ENCODE measurements around the gene CIBAR2. TPM values are rescaled to one million over a fixed set of nuclear protein-coding genes. Genes with fewer than 3 reads are reported as not detected.

Gene CIBAR2
- total RNA-seq, 1 donor from 2014 or later: not detected

- Mint-ChIP-seq H3K4me1 (peaks cover 33% of the 10 kb centered on the region), H3K36me3 (ENCODE audit: low read depth) (no peaks in the 10 kb centered on the region), H3K9me3 (no peaks in the 10 kb centered on the region), H3K27ac (ENCODE audit: unreplicated experiment) (no peak overlapping the region), H3K4me3 (no peak overlapping the region), H3K27me3 (ENCODE audit: low read depth) (peaks cover 3% of the 10 kb centered on the region)
- TF ChIP-seq CTCF (conservative IDR thresholded peaks at IDR 0.05): no peak
- no peak for DNase-seq (ENCODE audit: low read depth, low spot score)
These were observed 22.5 kb upstream of the CIBAR2 start for GRCh38 chr16:85134789-85135142.

- Mint-ChIP-seq H3K27ac (ENCODE audit: unreplicated experiment) (no peak overlapping the region), H3K36me3 (ENCODE audit: low read depth) (no peaks in the 10 kb centered on the region), H3K4me3 (no peak overlapping the region), H3K27me3 (ENCODE audit: low read depth) (peaks cover 3% of the 10 kb centered on the region), H3K4me1 (peaks cover 33% of the 10 kb centered on the region), H3K9me3 (no peaks in the 10 kb centered on the region)
- no peak for DNase-seq (ENCODE audit: low read depth, low spot score)
- no peak for TF ChIP-seq CTCF (conservative IDR thresholded peaks at IDR 0.05)
These were observed 22.0 kb upstream of the CIBAR2 start for GRCh38 chr16:85134076-85134788.

GRCh38 chr16:85133290-85133599 is 21.0 kb upstream of the CIBAR2 start:
- H3K27me3 Mint-ChIP-seq (ENCODE audit: low read depth): peaks cover 6% of the 10 kb centered on the region
- peaks cover 33% of the 10 kb centered on the region for H3K4me1 Mint-ChIP-seq
- no peaks in the 10 kb centered on the region for H3K36me3 Mint-ChIP-seq (ENCODE audit: low read depth)
- no peak overlapping the region for H3K27ac Mint-ChIP-seq (ENCODE audit: unreplicated experiment)
- H3K9me3 Mint-ChIP-seq: no peaks in the 10 kb centered on the region
- TF ChIP-seq CTCF (conservative IDR thresholded peaks at IDR 0.05): no peak
- DNase-seq (ENCODE audit: low read depth, low spot score): no peak
- H3K4me3 Mint-ChIP-seq: no peak overlapping the region

- Mint-ChIP-seq H3K4me1 (peaks cover 28% of the 10 kb centered on the region), H3K36me3 (ENCODE audit: low read depth) (no peaks in the 10 kb centered on the region), H3K9me3 (no peaks in the 10 kb centered on the region), H3K27me3 (ENCODE audit: low read depth) (peaks cover 6% of the 10 kb centered on the region), H3K4me3 (no peak overlapping the region), H3K27ac (ENCODE audit: unreplicated experiment) (no peak overlapping the region)
- TF ChIP-seq CTCF (conservative IDR thresholded peaks at IDR 0.05): no peak
- DNase-seq (ENCODE audit: low read depth, low spot score): no peak
These were observed 20.4 kb upstream of the CIBAR2 start for GRCh38 chr16:85132456-85133289.

- no peak for TF ChIP-seq CTCF (conservative IDR thresholded peaks at IDR 0.05)
- peaks cover 6% of the 10 kb centered on the region for H3K27me3 Mint-ChIP-seq (ENCODE audit: low read depth)
- H3K9me3 Mint-ChIP-seq: no peaks in the 10 kb centered on the region
- H3K4me1 Mint-ChIP-seq: peaks cover 32% of the 10 kb centered on the region
- H3K4me3 Mint-ChIP-seq: no peak overlapping the region
- peak overlapping the region; percentile 50 for H3K27ac Mint-ChIP-seq (ENCODE audit: unreplicated experiment)
- DNase-seq (ENCODE audit: low read depth, low spot score): no peak
- H3K36me3 Mint-ChIP-seq (ENCODE audit: low read depth): no peaks in the 10 kb centered on the region
These were observed 18.4 kb upstream of the CIBAR2 start for GRCh38 chr16:85130705-85131028.
